ACC112 (cell line): ENCODE measurements around the gene ABCC8.

Experiments used
- H2AFZ ChIP-seq: fragments of 200-600 bp; sonication (generic); one replicate; pipeline ENCODE4 v1.6.0; 2017; ENCODE audit warnings: antibody characterized with exemption, low read length; ENCODE audit not compliant: unreplicated experiment
- H3K27ac ChIP-seq: fragments of 200-600 bp; sonication (generic); 2 replicates; pipeline ENCODE4 v1.5.1; 2014; ENCODE audit warnings: low read depth, mild to moderate bottlenecking, antibody characterized with exemption, low read length, moderate library complexity
- H3K27me3 ChIP-seq: fragments of 200-600 bp; sonication (generic); 2 replicates; pipeline ENCODE4 v1.6.1; 2014; ENCODE audit warnings: mild to moderate bottlenecking, antibody characterized with exemption, low read length, moderate library complexity, mixed read lengths; ENCODE audit not compliant: insufficient read depth
- H3K36me3 ChIP-seq: fragments of 200-600 bp; sonication (generic); 2 replicates; pipeline ENCODE4 v1.6.1; 2016; ENCODE audit warnings: mild to moderate bottlenecking, antibody characterized with exemption, low read length, moderate library complexity, mixed read lengths; ENCODE audit not compliant: insufficient read depth
- H3K4me1 ChIP-seq: fragments of 200-600 bp; sonication (generic); one replicate; pipeline ENCODE4 v1.6.1; 2016; ENCODE audit warnings: low read length, mixed read lengths; ENCODE audit not compliant: insufficient read depth, unreplicated experiment, control insufficient read depth
- H3K4me3 ChIP-seq: fragments of 200-600 bp; sonication (generic); 2 replicates; pipeline ENCODE4 v1.5.1; 2014; ENCODE audit warnings: mild to moderate bottlenecking, low read depth, low read length
- H3K79me2 ChIP-seq: fragments of 200-600 bp; sonication (generic); one replicate; pipeline ENCODE4 v1.6.0; 2016; ENCODE audit warnings: low read length; ENCODE audit not compliant: control insufficient read depth, unreplicated experiment, insufficient read depth

Gene ABCC8

GRCh38 chr11:17351510-17352176 is 125.0 kb downstream of the ABCC8 start, which contains the start of gene NCR3LG1:
NCR3LG1 (plus strand) TSS chr11:17351800; CDS start chr11:17351970, 170 bp downstream.
- Histone ChIP-seq H3K79me2 (peaks cover 8% of the 10 kb centered on the region), H3K36me3 (peaks cover under 1% of the 10 kb centered on the region; the same call in 1 of the 2 replicates), H3K4me1 (peaks cover 8% of the 10 kb centered on the region), H2AFZ (peak within 1 kb of the TSS; percentile 95), H3K27me3 (no peaks in the 10 kb centered on the region), H3K27ac (peak within 1 kb of the TSS; percentile 59; the same call in 1 of the 2 replicates), H3K4me3 (peak within 1 kb of the TSS; percentile 88)

- peak overlapping the region; percentile 95 for H2AFZ ChIP-seq
- peaks cover 8% of the 10 kb centered on the region for H3K4me1 ChIP-seq
- peaks cover 4% of the 10 kb centered on the region for H3K79me2 ChIP-seq
- H3K4me3 ChIP-seq = peak overlapping the region; percentile 88
- H3K36me3 ChIP-seq = no peaks in the 10 kb centered on the region
- no peaks in the 10 kb centered on the region for H3K27me3 ChIP-seq
- peak overlapping the region; percentile 59; the same call in 1 of the 2 replicates for H3K27ac ChIP-seq
Measured at GRCh38 chr11:17351172-17351509, 125.5 kb downstream of the ABCC8 start.

- Histone ChIP-seq H2AFZ (no peak overlapping the region), H3K79me2 (peaks cover 4% of the 10 kb centered on the region), H3K4me3 (peak overlapping the region; percentile 88), H3K27me3 (no peaks in the 10 kb centered on the region), H3K36me3 (no peaks in the 10 kb centered on the region), H3K27ac (no peak overlapping the region), H3K4me1 (peaks cover 8% of the 10 kb centered on the region)
Measured at GRCh38 chr11:17350455-17351171, 126.0 kb downstream of the ABCC8 start.

GRCh38 chr11:17347676-17348075 is 129.0 kb downstream of the ABCC8 start:
- Histone ChIP-seq H2AFZ (no peak overlapping the region), H3K27me3 (no peaks in the 10 kb centered on the region), H3K27ac (no peak overlapping the region), H3K79me2 (no peaks in the 10 kb centered on the region), H3K4me3 (no peak overlapping the region), H3K4me1 (peaks cover 12% of the 10 kb centered on the region), H3K36me3 (no peaks in the 10 kb centered on the region)

GRCh38 chr11:17343907-17344306 is 132.7 kb downstream of the ABCC8 start:
- Histone ChIP-seq H3K36me3 (no peaks in the 10 kb centered on the region), H3K27ac (peak overlapping the region; percentile 57), H3K4me3 (no peak overlapping the region), H2AFZ (no peak overlapping the region), H3K79me2 (no peaks in the 10 kb centered on the region), H3K4me1 (peaks cover 12% of the 10 kb centered on the region), H3K27me3 (no peaks in the 10 kb centered on the region)

GRCh38 chr11:17343257-17343656 is 133.4 kb downstream of the ABCC8 start:
- Histone ChIP-seq H2AFZ (no peak overlapping the region), H3K27me3 (no peaks in the 10 kb centered on the region), H3K79me2 (no peaks in the 10 kb centered on the region), H3K36me3 (no peaks in the 10 kb centered on the region), H3K27ac (peak overlapping the region; percentile 57), H3K4me3 (no peak overlapping the region), H3K4me1 (peaks cover 12% of the 10 kb centered on the region)
